NCI-H2196 (cell line): ENCODE results near the gene VBP1.
"Not testable (repeated sequence)": the region's sequence is repeated elsewhere in the genome, so short reads cannot be mapped to it uniquely, and the experiment has no call there.

Source experiments
- DNase-seq: peaks from one replicate; lab custom pipeline; 2025; ENCODE audit not compliant: unreplicated experiment; lab: John Stamatoyannopoulos, UW

The VBP1 gene

GRCh38 chrX:155216179-155216939 is at the start of gene VBP1:
TSS of gene VBP1 (plus strand) at chrX:155216460. CDS start at chrX:155216483, 23 bp downstream.
- DNase-seq: peak; percentile 82

GRCh38 chrX:155169881-155170280 is 46.4 kb upstream of the VBP1 start:
- no peak for DNase-seq

GRCh38 chrX:155179346-155179997 is 36.8 kb upstream of the VBP1 start:
- DNase-seq: no peak

- no peak for DNase-seq
Measured at GRCh38 chrX:155188786-155189185, 27.5 kb upstream of the VBP1 start.

- DNase-seq: no peak
Measured at GRCh38 chrX:155211208-155211607, 5.1 kb upstream of the VBP1 start.

- DNase-seq: no peak
Measured at GRCh38 chrX:155213731-155214130, 2.5 kb upstream of the VBP1 start.

- DNase-seq: no peak
Measured at GRCh38 chrX:155215443-155216178, 649 bp upstream of the VBP1 start.

GRCh38 chrX:155216940-155217440 is 730 bp downstream of the VBP1 start:
- no peak for DNase-seq

GRCh38 chrX:155218777-155219176 is 2.5 kb downstream of the VBP1 start:
- no peak for DNase-seq

- no peak for DNase-seq
Measured at GRCh38 chrX:155221351-155221750, 5.1 kb downstream of the VBP1 start.

GRCh38 chrX:155223746-155224145 is 7.5 kb downstream of the VBP1 start:
- not testable (repeated sequence) for DNase-seq

GRCh38 chrX:155225774-155226173 is 9.5 kb downstream of the VBP1 start:
- no peak for DNase-seq

GRCh38 chrX:155231163-155231562 is 14.9 kb downstream of the VBP1 start:
- DNase-seq: no peak

- DNase-seq: no peak
Measured at GRCh38 chrX:155235891-155236290, 19.6 kb downstream of the VBP1 start.

GRCh38 chrX:155237719-155238118 is 21.5 kb downstream of the VBP1 start:
- DNase-seq: no peak

- no peak for DNase-seq
Measured at GRCh38 chrX:155242300-155242699, 26.0 kb downstream of the VBP1 start.

GRCh38 chrX:155246748-155247147 is 30.5 kb downstream of the VBP1 start:
- no peak for DNase-seq

- no peak for DNase-seq
Measured at GRCh38 chrX:155247497-155247896, 31.2 kb downstream of the VBP1 start.

GRCh38 chrX:155251391-155251790 is 35.1 kb downstream of the VBP1 start:
- DNase-seq: no peak

- DNase-seq: no peak
Measured at GRCh38 chrX:155259752-155260151, 43.5 kb downstream of the VBP1 start.

GRCh38 chrX:155262970-155263754 is 46.9 kb downstream of the VBP1 start:
- no peak for DNase-seq
